GM19455 (cell line): Measurements from ENCODE around the gene SLC6A11.

Experiments
- ATAC-seq: cut with Tn5 transposase; IDR thresholded peaks from one replicate; pipeline ENCODE4 v1.9.1; 2021; ENCODE audit not compliant: unreplicated experiment

SLC6A11 gene

DNA sequence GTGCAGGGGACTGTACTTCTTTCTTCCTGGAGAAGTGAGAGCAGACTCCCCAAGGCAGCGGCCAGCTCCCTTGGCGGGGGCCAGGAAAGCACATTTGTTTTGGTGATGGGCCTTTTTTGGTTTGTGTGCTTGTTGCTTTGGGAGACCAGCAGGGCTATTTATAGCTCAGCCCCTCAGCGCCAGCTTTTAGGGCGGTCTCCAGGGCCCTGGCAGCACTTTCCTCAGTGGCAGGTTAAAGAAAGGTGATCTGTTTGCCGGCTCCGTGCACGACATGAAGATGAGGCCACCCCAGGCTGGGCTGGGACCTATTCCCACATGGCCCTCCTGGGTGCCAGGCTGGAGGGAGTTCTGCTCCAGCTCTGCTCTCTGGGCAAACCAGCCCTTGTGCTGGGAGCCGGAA is 21.8 kb downstream of the SLC6A11 start:
- ATAC-seq = no peak

- ATAC-seq = no peak
Measured at GRCh38 chr3:10839167-10839566, 23.1 kb downstream of the SLC6A11 start.

DNA sequence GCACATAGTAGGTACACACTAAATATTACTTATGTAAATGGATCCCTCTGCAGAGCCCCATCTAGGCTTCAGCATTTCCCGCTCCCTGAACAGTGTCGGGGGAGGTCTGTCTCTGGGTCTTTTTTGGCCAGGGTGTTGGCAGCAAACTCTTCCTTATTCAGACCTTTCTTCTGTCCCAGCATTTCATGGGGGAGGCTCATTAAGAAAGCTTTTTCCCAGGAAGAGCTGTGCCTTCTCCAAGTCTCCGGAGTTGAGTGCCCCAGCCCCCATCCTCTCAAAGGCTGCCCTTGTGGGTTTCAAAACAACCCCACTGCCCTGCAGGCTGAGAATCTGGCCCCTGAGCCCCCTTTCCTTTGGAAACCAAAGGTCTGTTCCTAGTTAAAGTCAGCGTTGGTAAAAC is 25.1 kb downstream of the SLC6A11 start:
- no peak for ATAC-seq

GRCh38 chr3:10843378-10843777 is 27.4 kb downstream of the SLC6A11 start:
- no peak for ATAC-seq

- no peak for ATAC-seq
Measured at GRCh38 chr3:10845001-10845761, 29.2 kb downstream of the SLC6A11 start.

DNA sequence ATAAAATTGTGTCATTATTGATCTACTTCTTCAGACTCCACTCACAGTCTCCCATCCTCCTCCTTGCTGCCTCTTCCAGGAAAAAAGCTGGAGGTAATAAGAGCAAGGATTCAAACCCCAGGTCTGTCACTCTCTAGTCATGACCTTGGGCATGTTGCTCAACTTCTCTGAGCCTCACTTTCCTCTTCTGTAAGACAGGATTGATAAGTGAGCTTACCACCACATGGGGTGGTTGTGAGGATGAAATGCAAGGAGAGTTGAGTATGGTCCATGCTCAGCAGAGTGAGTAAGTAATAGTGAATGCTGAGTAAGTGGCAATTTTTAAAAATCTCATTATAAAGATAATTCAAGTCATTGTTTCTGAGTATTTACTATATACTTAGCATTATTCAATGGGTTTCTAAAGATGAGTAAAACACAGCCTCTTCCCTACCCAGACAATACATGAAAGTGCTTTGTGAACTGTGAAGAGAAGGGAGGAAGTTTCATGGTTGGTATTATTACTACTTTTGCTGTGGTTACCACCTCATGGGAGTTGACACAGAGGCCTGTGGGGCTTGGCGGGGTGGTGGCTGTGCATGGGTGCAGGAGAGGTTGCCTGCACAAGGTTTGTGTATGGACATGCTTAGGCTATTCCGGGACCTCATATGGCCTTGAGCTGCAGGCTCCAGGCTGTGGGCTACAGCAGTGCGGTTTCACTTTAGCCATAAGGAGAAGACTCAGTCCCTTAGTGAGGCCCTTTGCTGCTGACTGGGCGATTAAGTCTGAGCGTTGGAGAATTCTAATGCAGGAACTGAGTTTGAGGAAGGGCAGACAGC is 30.0 kb downstream of the SLC6A11 start:
- no peak for ATAC-seq

GRCh38 chr3:10846657-10846975 is 30.6 kb downstream of the SLC6A11 start:
- no peak for ATAC-seq

- ATAC-seq = no peak
Measured at GRCh38 chr3:10848261-10848660, 32.2 kb downstream of the SLC6A11 start.

DNA sequence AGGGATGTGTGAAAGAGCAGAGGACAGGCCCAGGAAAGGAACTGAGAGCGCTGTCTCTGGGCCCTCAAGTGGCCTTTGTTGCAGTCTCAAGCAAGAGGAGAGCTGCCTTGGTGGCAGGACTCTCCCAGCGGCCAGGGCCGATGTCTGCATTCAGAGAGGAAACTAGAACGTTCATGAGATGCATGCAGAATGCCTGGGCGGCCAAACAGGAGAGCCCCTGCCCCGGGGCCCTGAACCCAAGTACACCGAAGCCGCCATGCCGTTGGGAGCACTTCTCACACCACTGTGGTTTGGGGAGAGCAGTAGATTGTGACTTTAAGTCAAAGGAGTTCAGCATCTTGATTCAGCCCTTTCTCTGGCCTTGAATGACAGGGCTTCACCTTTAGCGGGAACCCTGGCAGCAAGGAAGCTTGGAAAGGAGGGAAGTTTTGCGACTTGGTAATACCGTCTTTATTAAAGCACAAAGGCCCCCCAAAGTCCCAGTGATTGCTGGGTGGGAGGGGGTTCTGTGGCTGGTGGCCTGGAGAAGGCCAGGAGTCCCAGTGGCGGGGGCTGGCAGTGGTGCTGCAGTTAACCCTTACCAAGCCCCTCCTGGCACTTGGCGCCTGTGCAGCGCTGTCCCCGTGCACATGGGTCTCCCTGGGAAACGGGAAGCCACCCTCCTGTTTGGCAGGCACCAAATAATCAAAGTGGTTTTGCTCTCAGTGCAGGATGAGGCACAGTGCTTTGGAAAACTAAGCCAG is 36.2 kb downstream of the SLC6A11 start:
- no peak for ATAC-seq

GRCh38 chr3:10855083-10855870 is 39.2 kb downstream of the SLC6A11 start:
- no peak for ATAC-seq

- ATAC-seq = no peak
Measured at GRCh38 chr3:10855871-10856662, 40.0 kb downstream of the SLC6A11 start.

GRCh38 chr3:10857235-10857634 is 41.2 kb downstream of the SLC6A11 start:
- no peak for ATAC-seq

DNA sequence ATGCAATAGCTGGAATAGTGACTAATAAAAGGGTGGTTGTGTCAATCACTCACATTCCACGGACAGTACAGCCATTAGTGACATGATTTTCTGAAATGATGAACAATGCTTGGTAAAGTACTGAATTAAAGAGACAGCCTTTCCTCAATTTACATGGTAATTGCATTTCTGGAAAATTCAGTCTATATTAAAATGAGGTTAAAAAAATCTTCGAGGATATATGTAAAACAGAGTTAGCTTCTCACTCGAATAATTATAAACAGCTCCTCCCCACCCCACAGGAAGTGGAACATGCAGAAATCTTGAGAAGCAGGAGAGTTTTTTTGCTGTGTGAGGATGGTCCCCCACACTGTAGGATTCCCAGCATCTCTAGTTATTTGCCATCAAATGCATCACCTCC is 42.1 kb downstream of the SLC6A11 start:
- no peak for ATAC-seq

GRCh38 chr3:10867384-10867783 is 51.4 kb downstream of the SLC6A11 start:
- ATAC-seq = no peak

- ATAC-seq = no peak
Measured at GRCh38 chr3:10869460-10869859, 53.4 kb downstream of the SLC6A11 start.

DNA sequence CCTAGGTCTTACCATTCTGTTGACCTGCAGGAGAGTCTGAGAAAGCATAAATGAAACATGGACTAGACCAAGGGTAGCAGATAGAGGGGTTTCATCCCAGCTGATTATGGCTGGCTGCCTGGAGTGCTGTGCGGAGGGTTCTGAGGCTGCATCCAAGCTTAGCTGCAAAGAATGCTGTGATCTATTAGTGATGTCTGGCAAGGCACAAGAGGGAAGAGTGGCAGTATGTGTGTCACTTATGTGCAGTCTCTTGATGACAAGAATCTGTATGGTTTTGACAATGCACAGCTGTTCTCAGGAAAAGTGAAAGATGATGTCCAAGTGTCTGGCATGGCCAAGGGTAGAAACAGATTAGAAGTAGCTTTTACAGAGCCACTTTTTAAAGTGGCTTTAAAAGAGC is 54.3 kb downstream of the SLC6A11 start:
- ATAC-seq = no peak

GRCh38 chr3:10873415-10873814 is 57.4 kb downstream of the SLC6A11 start:
- ATAC-seq = no peak

DNA sequence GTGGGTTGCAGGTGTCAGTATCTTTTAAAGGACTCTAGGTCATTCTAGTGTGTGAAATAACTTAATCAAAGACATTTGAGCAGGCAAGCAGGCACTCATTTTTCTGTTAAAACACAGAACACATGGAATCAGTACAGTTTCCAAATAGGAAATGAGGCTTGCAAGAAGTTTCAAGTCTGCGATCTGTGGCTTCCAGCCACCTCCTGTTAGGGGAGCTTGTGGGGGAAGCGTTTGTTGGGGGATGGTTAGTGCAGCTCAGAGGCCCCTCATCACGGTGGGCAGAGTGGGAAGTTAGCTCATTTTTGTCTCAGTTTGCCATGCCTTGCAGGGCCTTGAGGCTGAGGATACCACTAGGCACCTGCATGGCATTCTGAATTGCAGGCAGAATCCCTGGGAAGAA is 59.9 kb downstream of the SLC6A11 start:
- no peak for ATAC-seq

- ATAC-seq = no peak
Measured at GRCh38 chr3:10876661-10877060, 60.6 kb downstream of the SLC6A11 start.

GRCh38 chr3:10882851-10883250 is 66.8 kb downstream of the SLC6A11 start:
- ATAC-seq = no peak
